Thyroid gland (tissue), 4 donors: ENCODE measurements around the gene BZW2.

Source experiments
- POLR2A ChIP-seq, 2 donors: fragments of 450-650 bp; IDR thresholded peaks; one replicate each; pipeline ENCODE4 v1.6.1; 2017; ENCODE audit warnings: antibody characterized with exemption in 2 of 2, mild to moderate bottlenecking in 2 of 2, moderate library complexity in 1 of 2
- TF ChIP-seq, protein P1 (sequence below), 6 experiments: fragments of 200-600 bp in 3 of 6; fragments of 450-650 bp in 3 of 6; sonication (generic) in 3 of 6; IDR thresholded peaks; one replicate each; pipeline ENCODE4 v1.5.1; 2016 to 2019; ENCODE audit warnings: antibody characterized with exemption in 6 of 6, mild to moderate bottlenecking in 2 of 6, inconsistent platforms in 1 of 6, moderate library complexity in 1 of 6

DNA sequence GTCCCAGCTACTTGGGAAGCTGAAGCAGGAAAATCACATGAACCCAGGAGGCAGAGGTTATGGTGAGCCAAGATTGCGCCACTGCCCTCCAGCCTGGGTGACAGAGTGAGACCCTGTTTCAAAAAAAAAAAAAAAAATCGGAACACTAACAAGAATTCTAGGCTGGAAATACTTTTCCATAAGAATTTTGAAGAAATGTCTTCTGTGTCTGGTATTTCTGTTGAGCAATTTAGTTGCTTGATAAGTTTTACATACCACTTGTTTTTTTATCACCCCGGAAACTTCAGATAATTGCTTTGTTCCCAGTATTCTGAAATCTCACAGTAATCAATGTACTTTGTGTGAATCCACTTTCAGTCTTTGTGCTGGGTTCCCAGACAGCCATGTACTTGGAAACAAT lies 25.8 kb downstream of the BZW2 start:
- no peak for TF ChIP-seq POLR2A (IDR thresholded peaks at IDR 0.05)
- TF ChIP-seq, protein P1, sequence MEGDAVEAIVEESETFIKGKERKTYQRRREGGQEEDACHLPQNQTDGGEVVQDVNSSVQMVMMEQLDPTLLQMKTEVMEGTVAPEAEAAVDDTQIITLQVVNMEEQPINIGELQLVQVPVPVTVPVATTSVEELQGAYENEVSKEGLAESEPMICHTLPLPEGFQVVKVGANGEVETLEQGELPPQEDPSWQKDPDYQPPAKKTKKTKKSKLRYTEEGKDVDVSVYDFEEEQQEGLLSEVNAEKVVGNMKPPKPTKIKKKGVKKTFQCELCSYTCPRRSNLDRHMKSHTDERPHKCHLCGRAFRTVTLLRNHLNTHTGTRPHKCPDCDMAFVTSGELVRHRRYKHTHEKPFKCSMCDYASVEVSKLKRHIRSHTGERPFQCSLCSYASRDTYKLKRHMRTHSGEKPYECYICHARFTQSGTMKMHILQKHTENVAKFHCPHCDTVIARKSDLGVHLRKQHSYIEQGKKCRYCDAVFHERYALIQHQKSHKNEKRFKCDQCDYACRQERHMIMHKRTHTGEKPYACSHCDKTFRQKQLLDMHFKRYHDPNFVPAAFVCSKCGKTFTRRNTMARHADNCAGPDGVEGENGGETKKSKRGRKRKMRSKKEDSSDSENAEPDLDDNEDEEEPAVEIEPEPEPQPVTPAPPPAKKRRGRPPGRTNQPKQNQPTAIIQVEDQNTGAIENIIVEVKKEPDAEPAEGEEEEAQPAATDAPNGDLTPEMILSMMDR (IDR thresholded peaks at IDR 0.05): no peak
